ENCODE results near the gene BCLAF1.

GRCh38 chr6:136294621-136295020, 5.0 kb upstream of the BCLAF1 start:
- no peak for TF ChIP-seq CTCF (IDR thresholded peaks at IDR 0.05; ENCODE audit: borderline replicate concordance, extremely low read depth, low read length, poor library complexity, severe bottlenecking)
- TF ChIP-seq EZH2 (IDR thresholded peaks at IDR 0.05; ENCODE audit: borderline replicate concordance, low read depth, low read length, severe bottlenecking): no peak

All from DND-41 (cell line).